Activated CD8-positive, alpha-beta memory T cell treated with anti-CD3 and anti-CD28 coated beads, Interleukin-2, amount 10 ng/mL, durations not matched to agents 7 days and 5 days (primary cell): ENCODE data around the gene SRPK2. TPM values are rescaled to one million over a fixed set of nuclear protein-coding genes. Genes with fewer than 3 reads are reported as not detected.
"Not testable (repeated sequence)": the region's sequence is repeated elsewhere in the genome, so short reads cannot be mapped to it uniquely, and the experiment has no call there.

ENCODE experiments used
- ATAC-seq: fragments of 150-1000 bp; cut with Tn5 transposase; one replicate; pipeline ENCODE4 v1.10.0; 2021; ENCODE audit warnings: moderate library complexity
- CTCF ChIA-PET: fragments of 350-600 bp; sonication (Branson Sonifier 250); formaldehyde crosslinking; loops from one replicate; lab custom pipeline; 2021; ENCODE audit warnings: antibody characterized with exemption; lab: Charles Lee
- DNase-seq: peaks from one replicate; pipeline ENCODE4 v3.0.0-alpha.2; 2020
- H3K27ac Mint-ChIP-seq: one replicate; pipeline ENCODE4 v1.8.0; 2021; ENCODE audit warnings: mild to moderate bottlenecking, mixed read lengths
- H3K27me3 Mint-ChIP-seq: one replicate; pipeline ENCODE4 v1.8.0; 2021; ENCODE audit warnings: mixed read lengths
- H3K36me3 Mint-ChIP-seq: one replicate; pipeline ENCODE4 v1.8.0; 2021; ENCODE audit warnings: mild to moderate bottlenecking, mixed read lengths
- H3K4me1 Mint-ChIP-seq: one replicate; pipeline ENCODE4 v1.8.0; 2021; ENCODE audit warnings: mixed read lengths
- H3K4me3 Mint-ChIP-seq: one replicate; pipeline ENCODE4 v1.8.0; 2021; ENCODE audit warnings: mild to moderate bottlenecking, moderate library complexity, mixed read lengths
- H3K9me3 Mint-ChIP-seq: one replicate; pipeline ENCODE4 v1.8.0; 2022; ENCODE audit warnings: low read depth, mixed read lengths
- total RNA-seq, 2 experiments: library from RNA; stranded (reverse); gene quantifications; one replicate each; pipeline ENCODE4 v1.2.3, GENCODE V29; 2021

SRPK2 gene
- total RNA-seq, 2 experiments from 2014 or later = 40.4 to 41.2 TPM

DNA sequence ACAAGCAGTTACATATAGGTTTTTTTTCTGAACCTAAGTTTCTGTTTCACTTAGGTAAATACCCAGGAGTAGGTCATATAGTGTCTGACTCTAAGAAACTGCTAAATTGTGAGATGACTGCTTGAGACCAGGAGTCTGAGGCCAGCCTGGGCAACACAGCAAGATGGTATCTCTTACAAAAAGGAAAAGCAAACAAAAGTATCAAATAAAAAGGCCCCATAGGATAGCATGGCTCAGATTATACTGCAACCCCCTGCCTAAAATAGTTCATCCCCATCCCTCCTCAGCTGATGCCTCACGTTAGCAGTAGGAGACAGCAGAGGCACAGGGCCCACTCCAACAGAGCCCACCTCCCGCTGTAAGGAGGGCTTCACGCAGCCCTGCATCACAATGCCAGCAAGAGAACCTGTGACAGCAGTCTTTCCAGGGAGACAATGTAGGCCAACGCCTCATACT is 90.3 kb downstream of the SRPK2 start:
- ATAC-seq (peak; percentile 92), DNase-seq (peak; percentile 67)
- CTCF ChIA-PET = interaction anchor here (1.0 kb wide), 1 partner anchor 294 kb away, joined by 3 read pairs; no protein-coding TSS in a partner anchor
- Mint-ChIP-seq H3K27me3 (no peaks in the 10 kb centered on the region), H3K4me1 (peaks cover 59% of the 10 kb centered on the region), H3K9me3 (peaks cover 3% of the 10 kb centered on the region), H3K36me3 (peaks cover 8% of the 10 kb centered on the region), H3K4me3 (peak overlapping the region; percentile 39), H3K27ac (peak overlapping the region; percentile 84)

DNA sequence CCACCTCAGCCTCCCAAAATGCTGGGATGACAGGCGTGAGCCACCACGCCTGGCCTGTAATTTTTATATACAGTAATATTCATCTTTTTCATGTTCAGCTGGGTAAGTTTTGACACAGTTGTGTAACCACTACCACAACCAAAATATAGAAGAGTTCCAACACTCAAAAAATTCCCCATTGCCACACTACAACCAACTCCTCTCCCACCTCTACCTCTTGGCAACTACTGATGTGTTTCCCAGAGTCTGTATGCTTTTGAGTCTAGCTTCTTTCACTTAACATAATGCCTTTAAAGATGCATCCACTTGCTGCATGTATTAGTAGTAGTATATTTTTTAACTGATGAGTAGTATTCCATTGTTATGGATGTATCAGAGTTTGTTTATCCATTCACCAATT is 90.7 kb downstream of the SRPK2 start:
- Mint-ChIP-seq H3K4me1 (peaks cover 57% of the 10 kb centered on the region), H3K27ac (peak overlapping the region; percentile 84), H3K9me3 (peaks cover 3% of the 10 kb centered on the region), H3K27me3 (no peaks in the 10 kb centered on the region), H3K4me3 (peak overlapping the region; percentile 39), H3K36me3 (peaks cover 8% of the 10 kb centered on the region)
- DNase-seq (no peak), ATAC-seq (peak; percentile 41)
- CTCF ChIA-PET = interaction anchor here (0.8 to 1.0 kb wide), 3 partner anchors 11 to 293 kb away, joined by 3 read pairs; no protein-coding TSS in a partner anchor

DNA sequence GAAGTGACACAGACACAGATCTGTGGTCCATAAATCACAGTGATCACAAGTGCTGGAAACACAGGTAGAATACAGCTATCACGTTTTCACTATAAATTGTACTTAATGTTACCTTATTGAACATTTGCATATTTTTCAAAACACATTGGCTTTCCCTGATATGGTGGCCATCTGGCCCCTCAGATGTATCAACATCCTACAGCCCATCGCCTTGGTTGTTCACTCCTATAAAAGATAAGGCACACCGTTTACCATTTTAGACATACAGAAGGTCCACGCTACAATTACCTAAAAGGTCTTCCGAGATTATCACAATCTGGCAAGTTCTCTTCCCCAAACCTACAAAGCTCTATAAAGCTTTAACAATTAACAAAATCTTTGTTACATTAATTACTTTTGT is 91.4 kb downstream of the SRPK2 start:
- ATAC-seq (no peak), DNase-seq (no peak)
- Mint-ChIP-seq H3K9me3 (peaks cover 3% of the 10 kb centered on the region), H3K4me1 (peaks cover 55% of the 10 kb centered on the region), H3K36me3 (peaks cover 7% of the 10 kb centered on the region), H3K27me3 (no peaks in the 10 kb centered on the region), H3K4me3 (peak overlapping the region; percentile 35), H3K27ac (peak overlapping the region; percentile 84)
- CTCF ChIA-PET = interaction anchor here (0.8 to 1.0 kb wide), 2 partner anchors 11 to 285 kb away, joined by 3 read pairs; no protein-coding TSS in a partner anchor

DNA sequence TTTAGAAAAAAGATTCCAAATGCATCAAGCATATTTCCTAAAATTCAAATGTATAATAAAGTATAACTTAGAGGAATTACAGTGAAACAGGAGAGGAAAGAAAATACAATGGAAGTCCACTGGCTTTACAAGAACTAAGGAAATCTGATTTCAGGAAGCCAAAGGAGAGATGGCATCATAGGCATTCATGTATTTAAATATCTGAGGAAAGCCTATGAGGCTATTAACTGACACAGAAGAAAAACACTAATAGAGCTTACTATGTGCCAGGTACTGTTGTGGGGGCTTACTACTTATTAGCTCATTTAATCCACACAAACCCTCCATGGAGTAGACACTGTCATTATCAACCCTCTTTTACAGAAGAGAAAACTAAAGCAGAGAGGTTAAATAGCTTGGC is 92.2 kb downstream of the SRPK2 start:
- no peak overlapping the region for H3K4me3 Mint-ChIP-seq
- DNase-seq = no peak
- H3K27ac Mint-ChIP-seq = peak overlapping the region; percentile 84
- H3K27me3 Mint-ChIP-seq = no peaks in the 10 kb centered on the region
- no peak for ATAC-seq
- CTCF ChIA-PET = interaction anchor here (1.4 kb wide), 1 partner anchor 55 kb away, joined by 3 read pairs; no protein-coding TSS in a partner anchor
- H3K9me3 Mint-ChIP-seq = peaks cover under 1% of the 10 kb centered on the region
- peaks cover 51% of the 10 kb centered on the region for H3K4me1 Mint-ChIP-seq
- H3K36me3 Mint-ChIP-seq = peaks cover 7% of the 10 kb centered on the region

DNA sequence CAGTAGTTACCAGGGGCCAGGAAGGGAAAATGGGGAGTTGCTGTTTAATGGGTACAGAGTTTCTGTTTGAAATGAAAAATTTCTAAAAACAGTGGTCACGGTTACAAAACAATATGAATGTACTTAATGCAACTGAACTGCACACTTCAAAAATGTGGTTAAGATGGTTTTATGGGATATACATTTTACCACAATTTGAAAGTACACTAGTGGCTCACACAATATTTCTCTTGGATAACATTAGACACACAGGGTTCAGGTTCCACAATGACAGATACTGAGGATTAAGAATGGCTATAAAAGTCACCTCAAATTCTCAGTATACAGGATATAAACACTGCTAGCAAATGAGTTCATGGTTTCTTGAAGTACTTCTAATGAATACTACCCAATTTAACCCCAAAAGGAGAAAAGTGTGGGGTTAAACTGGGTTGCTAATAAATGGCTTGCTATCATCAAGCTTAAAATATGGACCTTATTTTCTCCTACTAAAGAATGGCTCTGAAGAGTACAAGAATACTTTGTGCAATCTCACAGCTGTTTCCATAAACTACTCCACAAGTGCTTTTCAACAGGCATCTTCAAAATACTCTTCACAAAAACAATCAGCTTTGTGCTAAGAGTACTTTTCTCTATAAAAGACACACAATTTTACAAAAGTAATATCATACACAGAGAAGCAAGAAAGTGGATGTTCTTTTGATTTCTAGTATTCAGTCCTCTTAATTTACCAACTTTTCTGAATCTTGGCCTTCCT is 92.9 kb downstream of the SRPK2 start:
- no peaks in the 10 kb centered on the region for H3K9me3 Mint-ChIP-seq
- peak overlapping the region; percentile 71 for H3K27ac Mint-ChIP-seq
- peaks cover 5% of the 10 kb centered on the region for H3K36me3 Mint-ChIP-seq
- H3K4me1 Mint-ChIP-seq = peaks cover 51% of the 10 kb centered on the region
- DNase-seq = no peak
- ATAC-seq = peak; percentile 49
- CTCF ChIA-PET = interaction anchor here (1.4 kb wide), 1 partner anchor 56 kb away, joined by 3 read pairs; no protein-coding TSS in a partner anchor
- no peaks in the 10 kb centered on the region for H3K27me3 Mint-ChIP-seq
- H3K4me3 Mint-ChIP-seq = no peak overlapping the region

DNA sequence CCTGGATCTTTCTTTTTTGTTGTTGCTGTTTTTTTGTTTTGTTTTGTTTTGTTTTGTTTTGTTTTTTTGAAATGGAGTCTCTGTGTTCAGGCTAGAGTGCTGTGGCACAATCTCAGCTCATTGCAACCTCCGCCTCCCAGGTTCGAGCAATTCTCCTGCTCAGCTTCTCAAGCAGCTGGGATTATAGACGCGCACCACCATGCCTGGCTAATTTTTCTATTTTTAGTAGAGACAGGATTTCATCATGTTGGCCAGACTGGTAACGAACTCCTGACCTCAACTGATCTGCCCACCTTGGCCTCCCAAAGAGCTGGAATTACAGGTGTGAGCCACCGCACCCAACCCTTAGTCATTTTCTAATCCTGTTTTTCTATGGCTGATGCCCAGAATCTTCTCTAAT is 94.2 kb downstream of the SRPK2 start:
- H3K27ac Mint-ChIP-seq, H3K9me3 Mint-ChIP-seq, H3K36me3 Mint-ChIP-seq, H3K4me3 Mint-ChIP-seq, ATAC-seq, DNase-seq, H3K27me3 Mint-ChIP-seq: not testable (repeated sequence)
- CTCF ChIA-PET = interaction anchor here (1.9 kb wide), 1 partner anchor 9 kb away, joined by 4 read pairs; no protein-coding TSS in a partner anchor
- H3K4me1 Mint-ChIP-seq = peaks cover 44% of the 10 kb centered on the region

DNA sequence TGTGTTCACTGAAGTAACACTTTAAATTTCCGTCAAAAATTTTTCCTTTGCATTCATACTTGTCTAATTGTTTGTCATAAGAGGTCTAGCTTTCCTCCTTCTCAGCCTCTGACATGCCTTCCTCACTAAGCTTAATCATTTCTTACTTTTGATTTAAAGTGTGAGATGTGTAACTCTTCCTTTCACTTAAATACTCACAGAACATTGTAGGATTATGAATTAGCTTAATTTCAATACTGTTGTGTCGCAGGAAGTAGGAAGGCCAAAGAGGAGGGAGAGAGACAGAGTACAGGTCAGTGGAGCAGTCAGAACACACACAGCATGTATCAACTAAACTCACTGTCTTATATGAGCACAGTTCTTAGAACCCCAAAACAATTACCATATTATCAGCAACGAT is 99.0 kb downstream of the SRPK2 start:
- peaks cover 1% of the 10 kb centered on the region for H3K36me3 Mint-ChIP-seq
- no peak for DNase-seq

DNA sequence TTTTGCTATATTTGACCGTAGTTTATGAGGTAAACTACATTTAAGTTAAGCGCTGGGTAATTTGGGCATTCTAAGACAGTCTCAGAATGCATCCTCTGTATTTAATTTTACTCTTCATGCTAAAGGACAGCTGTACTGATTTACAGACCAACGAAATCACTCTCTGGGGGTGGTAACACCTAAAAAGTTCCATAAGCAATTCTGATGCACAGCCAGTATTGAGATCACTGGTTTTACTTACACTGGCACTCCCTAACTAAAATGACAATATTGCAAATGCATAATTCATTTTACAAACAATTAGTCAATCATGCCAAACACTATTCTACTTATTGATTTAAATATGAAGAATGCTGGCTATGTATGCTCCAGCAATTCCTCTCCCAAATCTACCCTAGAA is 102.3 kb downstream of the SRPK2 start:
- CTCF ChIA-PET = no interaction called here
- H3K27ac Mint-ChIP-seq = no peak overlapping the region
- H3K4me3 Mint-ChIP-seq = no peak overlapping the region
- H3K27me3 Mint-ChIP-seq = no peaks in the 10 kb centered on the region
- ATAC-seq (no peak), DNase-seq (no peak)
- peaks cover 4% of the 10 kb centered on the region for H3K36me3 Mint-ChIP-seq
- H3K9me3 Mint-ChIP-seq = no peaks in the 10 kb centered on the region
- H3K4me1 Mint-ChIP-seq = peaks cover 15% of the 10 kb centered on the region

More for the DNA sequence above, 99.0 kb downstream of the SRPK2 start:
- Mint-ChIP-seq H3K4me1 (peaks cover 15% of the 10 kb centered on the region), H3K9me3 (no peaks in the 10 kb centered on the region), H3K27ac (peak overlapping the region; percentile 33), H3K27me3 (no peaks in the 10 kb centered on the region), H3K4me3 (no peak overlapping the region)
- CTCF ChIA-PET = interaction anchor here (1.0 kb wide), 1 partner anchor 23 kb away, joined by 3 read pairs; no protein-coding TSS in a partner anchor
- peak; percentile 79 for ATAC-seq

DNA sequence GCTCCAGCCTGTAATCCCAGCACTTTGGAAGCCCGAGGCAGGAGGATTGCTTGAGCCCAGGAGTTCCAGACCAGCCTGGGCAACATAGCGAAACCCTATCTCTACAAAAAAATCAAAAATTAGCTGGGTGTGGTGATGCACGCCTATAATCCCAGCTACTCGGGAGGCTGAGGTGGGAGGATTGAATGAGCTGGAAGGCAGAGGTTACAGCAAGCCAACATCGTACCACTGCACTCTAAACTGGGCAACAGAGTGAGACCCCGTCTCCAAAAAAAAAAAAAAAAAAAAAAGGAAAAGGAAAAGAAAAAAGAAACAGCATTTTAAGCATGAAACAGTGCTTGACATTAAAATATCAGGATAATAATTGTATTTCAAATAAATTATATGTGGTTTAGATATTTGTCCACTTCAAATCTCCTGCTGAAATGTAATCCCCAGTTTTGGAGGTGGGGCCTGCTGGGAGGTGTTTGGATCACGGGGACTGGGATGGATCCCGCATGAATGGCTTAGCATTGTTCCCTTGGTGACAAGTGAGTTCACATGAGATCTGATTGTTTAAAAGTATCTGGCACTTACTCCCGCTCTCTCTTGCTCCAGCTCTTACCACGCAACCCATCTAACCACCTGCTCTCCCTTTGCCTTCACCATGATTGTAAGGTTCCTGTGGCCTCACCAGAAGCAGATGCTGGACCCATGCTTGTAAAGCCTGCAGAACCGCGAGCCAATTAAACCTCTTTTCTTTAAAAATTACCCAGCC is 103.4 kb downstream of the SRPK2 start:
- Mint-ChIP-seq H3K4me1 (peaks cover 14% of the 10 kb centered on the region), H3K4me3 (no peak overlapping the region), H3K36me3 (peaks cover 4% of the 10 kb centered on the region), H3K27me3 (no peaks in the 10 kb centered on the region), H3K27ac (no peak overlapping the region), H3K9me3 (no peaks in the 10 kb centered on the region)
- no peak for DNase-seq
- CTCF ChIA-PET = no interaction called here
- no peak for ATAC-seq

DNA sequence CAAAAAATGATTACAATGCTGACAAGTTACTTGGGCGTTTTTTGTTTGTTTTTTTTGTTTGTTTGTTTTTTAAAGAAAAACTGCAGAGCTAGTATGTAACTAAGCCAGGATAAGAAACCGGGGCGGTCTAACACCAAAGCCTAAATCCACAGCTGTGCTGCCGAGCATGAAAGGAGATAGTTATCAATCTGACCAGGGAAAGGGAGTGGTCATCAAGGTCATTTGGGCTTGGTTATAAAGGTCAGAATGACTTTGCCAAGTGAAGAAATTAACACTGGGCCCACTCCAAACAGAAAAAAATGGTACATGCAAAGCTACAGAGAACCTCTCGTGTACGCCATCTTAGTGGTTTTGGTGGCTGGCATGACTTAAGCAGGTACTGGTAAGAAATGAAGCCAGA is 104.7 kb downstream of the SRPK2 start:
- peaks cover 6% of the 10 kb centered on the region for H3K4me1 Mint-ChIP-seq
- DNase-seq (no peak), ATAC-seq (no peak)
- no peak overlapping the region for H3K27ac Mint-ChIP-seq
- H3K4me3 Mint-ChIP-seq = no peak overlapping the region
- H3K36me3 Mint-ChIP-seq = peaks cover 2% of the 10 kb centered on the region
- H3K9me3 Mint-ChIP-seq = no peaks in the 10 kb centered on the region
- CTCF ChIA-PET = no interaction called here
- H3K27me3 Mint-ChIP-seq = no peaks in the 10 kb centered on the region

DNA sequence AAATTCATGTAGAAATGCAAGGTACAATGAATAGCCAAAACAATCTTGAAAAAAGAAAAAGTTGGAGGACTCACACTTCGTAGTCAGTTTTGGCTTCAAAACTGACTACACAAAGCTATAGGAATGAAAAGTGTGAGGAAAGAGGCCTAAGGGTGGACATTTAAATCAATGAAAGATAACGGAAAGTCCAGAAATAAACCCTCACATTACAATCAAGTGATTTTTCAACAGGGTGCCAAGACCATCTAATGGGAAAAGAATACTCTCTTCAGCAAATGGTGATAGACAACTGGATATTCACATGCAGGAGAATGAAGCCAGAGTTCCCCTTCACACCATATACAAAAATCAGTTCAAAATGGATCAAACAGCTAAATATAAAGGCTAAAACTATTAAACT is 106.8 kb downstream of the SRPK2 start:
- no peaks in the 10 kb centered on the region for H3K9me3 Mint-ChIP-seq
- no peak overlapping the region for H3K27ac Mint-ChIP-seq
- no peak for ATAC-seq
- DNase-seq = no peak
- H3K27me3 Mint-ChIP-seq = no peaks in the 10 kb centered on the region
- peaks cover 2% of the 10 kb centered on the region for H3K36me3 Mint-ChIP-seq
- peaks cover 4% of the 10 kb centered on the region for H3K4me1 Mint-ChIP-seq
- H3K4me3 Mint-ChIP-seq = no peak overlapping the region
- CTCF ChIA-PET = no interaction called here

DNA sequence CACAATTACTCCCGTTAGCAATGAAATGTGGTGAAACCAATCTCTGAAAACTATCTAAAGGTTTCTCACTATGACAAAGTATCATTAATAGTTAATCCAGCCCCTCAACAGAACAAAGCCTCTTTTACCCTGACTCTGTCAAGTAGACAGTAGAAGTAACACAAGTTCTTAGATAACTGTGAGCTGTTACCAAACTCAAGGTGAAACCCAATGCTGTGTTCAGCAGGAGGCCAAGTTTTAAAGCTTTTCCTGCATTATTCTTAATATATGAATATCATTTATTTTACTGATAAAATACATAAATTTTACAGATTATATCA is 109.1 kb downstream of the SRPK2 start:
- H3K4me1 Mint-ChIP-seq = peaks cover 4% of the 10 kb centered on the region
- CTCF ChIA-PET = no interaction called here
- H3K9me3 Mint-ChIP-seq = no peaks in the 10 kb centered on the region
- DNase-seq = no peak
- no peak overlapping the region for H3K4me3 Mint-ChIP-seq
- peaks cover 4% of the 10 kb centered on the region for H3K36me3 Mint-ChIP-seq
- no peaks in the 10 kb centered on the region for H3K27me3 Mint-ChIP-seq
- ATAC-seq = no peak
- no peak overlapping the region for H3K27ac Mint-ChIP-seq

DNA sequence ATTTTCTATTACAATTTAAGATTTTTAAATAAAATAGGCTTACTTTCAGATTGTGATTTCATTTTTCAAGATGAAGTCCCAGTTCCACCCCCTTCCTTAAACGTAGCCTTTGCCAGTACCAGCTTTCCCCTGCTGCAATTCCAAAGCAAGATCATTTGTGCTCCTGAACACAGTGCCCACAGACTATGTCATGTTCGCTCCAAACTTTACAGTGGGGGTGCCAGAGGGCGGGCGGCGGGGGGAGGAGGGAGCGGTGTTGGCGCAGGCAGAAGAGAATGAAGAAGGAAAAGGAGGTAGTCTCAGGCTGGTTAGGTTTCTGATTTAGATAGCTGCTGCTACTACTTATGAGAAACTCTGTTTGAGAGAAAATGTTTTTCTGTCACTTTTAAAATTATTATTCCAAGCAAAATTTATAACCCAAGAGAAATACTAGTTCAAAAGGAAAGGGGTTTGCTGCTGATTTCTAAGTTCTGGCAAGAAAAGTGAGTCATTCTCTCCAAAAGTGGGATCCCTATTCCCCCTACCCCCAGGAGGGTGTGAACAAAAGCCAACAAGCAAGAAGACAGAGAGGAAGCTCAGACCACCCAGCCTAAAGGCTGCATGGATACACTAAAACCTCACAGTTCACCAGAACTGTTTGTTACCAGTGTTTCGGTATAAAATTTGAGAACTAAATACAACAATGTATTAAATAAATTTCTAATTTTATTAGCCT is 109.6 kb downstream of the SRPK2 start:
- no peaks in the 10 kb centered on the region for H3K27me3 Mint-ChIP-seq
- CTCF ChIA-PET = no interaction called here
- H3K9me3 Mint-ChIP-seq = no peaks in the 10 kb centered on the region
- H3K27ac Mint-ChIP-seq = no peak overlapping the region
- no peak overlapping the region for H3K4me3 Mint-ChIP-seq
- no peak for ATAC-seq
- DNase-seq = no peak
- H3K4me1 Mint-ChIP-seq = peaks cover 4% of the 10 kb centered on the region
- H3K36me3 Mint-ChIP-seq = peaks cover 4% of the 10 kb centered on the region
